WTC11 (cell line): ENCODE measurements around the gene OCIAD1.

Source experiments
- CREM ChIP-seq: sonication (generic); formaldehyde crosslinking; IDR thresholded peaks from 2 replicates; pipeline ENCODE4 v1.8.1; 2022; ENCODE audit warnings: mild to moderate bottlenecking, missing genetic modification reagents, moderate library complexity
- NFYB ChIP-seq: sonication (generic); formaldehyde crosslinking; conservative IDR thresholded peaks from 2 replicates; pipeline ENCODE4 v1.8.0; 2022; ENCODE audit warnings: low read depth, missing genetic modification reagents
- SP1 ChIP-seq: sonication (generic); formaldehyde crosslinking; conservative IDR thresholded peaks from 2 replicates; pipeline ENCODE4 v1.8.1; 2022; ENCODE audit warnings: missing genetic modification reagents
- ZBTB21 ChIP-seq: sonication (generic); formaldehyde crosslinking; IDR thresholded peaks from 2 replicates; pipeline ENCODE4 v1.8.1; 2023; ENCODE audit warnings: mild to moderate bottlenecking, missing genetic modification reagents, borderline replicate concordance
- ZNF263 ChIP-seq: sonication (generic); formaldehyde crosslinking; IDR thresholded peaks from 2 replicates; pipeline ENCODE4 v1.8.1; 2022; ENCODE audit warnings: low read depth, mild to moderate bottlenecking, moderate library complexity, missing genetic modification reagents
- TF ChIP-seq, protein P1 (sequence below): fragments of 200-600 bp; IDR thresholded peaks from 2 replicates; pipeline ENCODE4 v1.8.0; 2022; ENCODE audit warnings: antibody characterized with exemption
- TF ChIP-seq, protein P2 (sequence below): sonication (generic); formaldehyde crosslinking; IDR thresholded peaks from 2 replicates; pipeline ENCODE4 v1.8.1; 2022; ENCODE audit warnings: low read depth, mild to moderate bottlenecking, moderate library complexity, missing genetic modification reagents, borderline replicate concordance

DNA sequence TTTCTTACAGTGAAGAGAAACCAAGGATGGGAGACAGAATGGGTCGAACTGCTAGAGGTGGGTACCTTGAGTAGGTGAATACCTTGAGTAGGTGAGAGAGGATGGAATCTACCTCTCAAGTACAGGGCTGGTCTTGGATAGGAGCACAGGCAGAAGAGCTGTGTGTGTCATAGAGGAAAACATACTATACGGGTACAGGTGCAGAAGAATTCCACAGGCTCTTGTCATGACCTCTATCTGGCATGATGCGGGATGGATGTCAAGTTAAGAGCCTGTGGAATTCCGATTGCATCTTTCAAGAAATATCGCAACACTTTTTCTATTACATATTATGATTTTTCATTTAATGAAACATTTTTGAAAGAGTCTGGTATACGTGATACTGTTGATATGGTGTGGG lies 18.0 kb upstream of the OCIAD1 start:
- no peak for TF ChIP-seq ZBTB21
- TF ChIP-seq NFYB (CRISPR knock-in tag), result no peak
- TF ChIP-seq SP1 (CRISPR knock-in tag), result no peak
- TF ChIP-seq, protein P1, sequence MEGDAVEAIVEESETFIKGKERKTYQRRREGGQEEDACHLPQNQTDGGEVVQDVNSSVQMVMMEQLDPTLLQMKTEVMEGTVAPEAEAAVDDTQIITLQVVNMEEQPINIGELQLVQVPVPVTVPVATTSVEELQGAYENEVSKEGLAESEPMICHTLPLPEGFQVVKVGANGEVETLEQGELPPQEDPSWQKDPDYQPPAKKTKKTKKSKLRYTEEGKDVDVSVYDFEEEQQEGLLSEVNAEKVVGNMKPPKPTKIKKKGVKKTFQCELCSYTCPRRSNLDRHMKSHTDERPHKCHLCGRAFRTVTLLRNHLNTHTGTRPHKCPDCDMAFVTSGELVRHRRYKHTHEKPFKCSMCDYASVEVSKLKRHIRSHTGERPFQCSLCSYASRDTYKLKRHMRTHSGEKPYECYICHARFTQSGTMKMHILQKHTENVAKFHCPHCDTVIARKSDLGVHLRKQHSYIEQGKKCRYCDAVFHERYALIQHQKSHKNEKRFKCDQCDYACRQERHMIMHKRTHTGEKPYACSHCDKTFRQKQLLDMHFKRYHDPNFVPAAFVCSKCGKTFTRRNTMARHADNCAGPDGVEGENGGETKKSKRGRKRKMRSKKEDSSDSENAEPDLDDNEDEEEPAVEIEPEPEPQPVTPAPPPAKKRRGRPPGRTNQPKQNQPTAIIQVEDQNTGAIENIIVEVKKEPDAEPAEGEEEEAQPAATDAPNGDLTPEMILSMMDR, result no peak
- TF ChIP-seq CREM (CRISPR knock-in tag), result no peak
- no peak for TF ChIP-seq ZNF263 (CRISPR knock-in tag)
- TF ChIP-seq, protein P2, sequence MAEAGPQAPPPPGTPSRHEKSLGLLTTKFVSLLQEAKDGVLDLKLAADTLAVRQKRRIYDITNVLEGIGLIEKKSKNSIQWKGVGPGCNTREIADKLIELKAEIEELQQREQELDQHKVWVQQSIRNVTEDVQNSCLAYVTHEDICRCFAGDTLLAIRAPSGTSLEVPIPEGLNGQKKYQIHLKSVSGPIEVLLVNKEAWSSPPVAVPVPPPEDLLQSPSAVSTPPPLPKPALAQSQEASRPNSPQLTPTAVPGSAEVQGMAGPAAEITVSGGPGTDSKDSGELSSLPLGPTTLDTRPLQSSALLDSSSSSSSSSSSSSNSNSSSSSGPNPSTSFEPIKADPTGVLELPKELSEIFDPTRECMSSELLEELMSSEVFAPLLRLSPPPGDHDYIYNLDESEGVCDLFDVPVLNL (CRISPR knock-in tag), result no peak
